KMS-11 (cell line): ENCODE results near the gene DIPK1B.
"Not testable (repeated sequence)": the region's sequence is repeated elsewhere in the genome, so short reads cannot be mapped to it uniquely, and the experiment has no call there.

Source experiments
- H2AFZ ChIP-seq: fragments of 200-600 bp; sonication (generic); 2 replicates; pipeline ENCODE4 v1.6.1; 2016; ENCODE audit warnings: antibody characterized with exemption, mixed run types, low read depth
- H3K27ac ChIP-seq: fragments of 200-600 bp; sonication (generic); 2 replicates; pipeline ENCODE4 v1.6.1; 2016; ENCODE audit warnings: mild to moderate bottlenecking, mixed run types
- H3K27me3 ChIP-seq: fragments of 200-600 bp; sonication (generic); 2 replicates; pipeline ENCODE4 v1.6.1; 2017; ENCODE audit warnings: mild to moderate bottlenecking, low read depth, mixed run types, moderate library complexity; ENCODE audit not compliant: insufficient read depth
- H3K36me3 ChIP-seq: fragments of 200-600 bp; sonication (generic); 2 replicates; pipeline ENCODE4 v1.6.1; 2017; ENCODE audit warnings: mild to moderate bottlenecking, mixed run types; ENCODE audit not compliant: insufficient read depth
- H3K4me1 ChIP-seq: fragments of 200-600 bp; sonication (generic); 2 replicates; pipeline ENCODE4 v1.6.1; 2016; ENCODE audit warnings: mild to moderate bottlenecking, low read depth, mixed run types; ENCODE audit not compliant: poor library complexity, severe bottlenecking
- H3K4me2 ChIP-seq: fragments of 200-600 bp; sonication (generic); 2 replicates; pipeline ENCODE4 v1.7.0; 2016; ENCODE audit warnings: mild to moderate bottlenecking, mixed run types
- H3K4me3 ChIP-seq: fragments of 200-600 bp; sonication (generic); IDR thresholded peaks from 2 replicates; pipeline ENCODE4 v1.6.1; 2017; ENCODE audit warnings: low read depth, low read length, mixed read lengths; ENCODE audit not compliant: insufficient read depth
- H3K79me2 ChIP-seq: fragments of 200-600 bp; sonication (generic); 2 replicates; pipeline ENCODE4 v1.6.1; 2016; ENCODE audit warnings: low read depth, mixed run types; ENCODE audit not compliant: insufficient read depth
- H3K9ac ChIP-seq: fragments of 200-600 bp; sonication (generic); 2 replicates; pipeline ENCODE4 v1.6.1; 2016; ENCODE audit warnings: mild to moderate bottlenecking, mixed run types
- H4K20me1 ChIP-seq: fragments of 200-600 bp; sonication (generic); 2 replicates; pipeline ENCODE4 v1.6.1; 2016; ENCODE audit warnings: mild to moderate bottlenecking, mixed run types; ENCODE audit not compliant: insufficient read depth
- TF ChIP-seq, protein P1 (sequence below): fragments of 200-600 bp; sonication (generic); conservative IDR thresholded peaks from 2 replicates; pipeline ENCODE4 v1.6.1; 2017; ENCODE audit warnings: low read depth, mild to moderate bottlenecking, antibody characterized with exemption, low read length, moderate library complexity, mixed read lengths

Gene DIPK1B

DNA sequence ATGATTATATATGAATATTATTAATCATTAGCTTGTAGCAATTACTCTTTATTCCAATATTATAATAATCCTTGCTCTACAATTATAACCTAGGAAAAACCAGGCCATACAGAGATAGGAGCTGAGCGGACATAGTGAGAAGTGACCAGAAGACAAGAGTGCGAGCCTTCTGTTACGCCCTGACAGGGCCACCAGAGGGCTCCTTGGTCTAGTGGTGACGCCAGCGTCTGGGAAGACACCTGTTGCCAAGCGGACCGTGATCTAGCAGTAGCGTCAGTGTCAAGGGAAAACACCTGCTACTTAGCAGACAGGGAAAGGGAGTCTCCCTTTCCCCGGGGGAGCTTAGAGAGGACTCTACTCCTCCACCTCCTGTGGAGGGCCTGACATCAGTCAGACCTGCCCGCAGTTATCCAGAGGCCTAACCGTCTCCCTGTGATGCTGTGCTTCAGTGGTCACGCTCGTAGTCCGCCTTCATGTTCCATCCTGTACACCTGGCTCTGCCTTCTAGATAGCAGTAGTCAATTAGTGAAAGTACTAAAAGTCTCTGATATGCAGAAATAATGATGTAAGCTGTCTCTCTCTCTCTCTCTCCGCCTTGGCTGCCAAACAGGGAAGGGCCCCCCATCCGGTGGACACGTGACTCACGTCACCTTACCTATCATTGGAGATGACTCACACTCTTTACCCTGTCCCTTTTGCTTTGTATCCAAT lies 54.2 kb downstream of the DIPK1B start:
- H2AFZ ChIP-seq, H3K79me2 ChIP-seq, H3K4me3 ChIP-seq, H3K36me3 ChIP-seq, H3K9ac ChIP-seq, H3K27ac ChIP-seq, H4K20me1 ChIP-seq: not testable (repeated sequence)
- H3K27me3 ChIP-seq, result peaks cover 26% of the 10 kb centered on the region
- peaks cover 49% of the 10 kb centered on the region for H3K4me1 ChIP-seq
- TF ChIP-seq, protein P1, sequence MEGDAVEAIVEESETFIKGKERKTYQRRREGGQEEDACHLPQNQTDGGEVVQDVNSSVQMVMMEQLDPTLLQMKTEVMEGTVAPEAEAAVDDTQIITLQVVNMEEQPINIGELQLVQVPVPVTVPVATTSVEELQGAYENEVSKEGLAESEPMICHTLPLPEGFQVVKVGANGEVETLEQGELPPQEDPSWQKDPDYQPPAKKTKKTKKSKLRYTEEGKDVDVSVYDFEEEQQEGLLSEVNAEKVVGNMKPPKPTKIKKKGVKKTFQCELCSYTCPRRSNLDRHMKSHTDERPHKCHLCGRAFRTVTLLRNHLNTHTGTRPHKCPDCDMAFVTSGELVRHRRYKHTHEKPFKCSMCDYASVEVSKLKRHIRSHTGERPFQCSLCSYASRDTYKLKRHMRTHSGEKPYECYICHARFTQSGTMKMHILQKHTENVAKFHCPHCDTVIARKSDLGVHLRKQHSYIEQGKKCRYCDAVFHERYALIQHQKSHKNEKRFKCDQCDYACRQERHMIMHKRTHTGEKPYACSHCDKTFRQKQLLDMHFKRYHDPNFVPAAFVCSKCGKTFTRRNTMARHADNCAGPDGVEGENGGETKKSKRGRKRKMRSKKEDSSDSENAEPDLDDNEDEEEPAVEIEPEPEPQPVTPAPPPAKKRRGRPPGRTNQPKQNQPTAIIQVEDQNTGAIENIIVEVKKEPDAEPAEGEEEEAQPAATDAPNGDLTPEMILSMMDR, result peak; percentile 47; the same call in 1 of the 2 replicates
- peak overlapping the region; percentile 73 for H3K4me2 ChIP-seq

DNA sequence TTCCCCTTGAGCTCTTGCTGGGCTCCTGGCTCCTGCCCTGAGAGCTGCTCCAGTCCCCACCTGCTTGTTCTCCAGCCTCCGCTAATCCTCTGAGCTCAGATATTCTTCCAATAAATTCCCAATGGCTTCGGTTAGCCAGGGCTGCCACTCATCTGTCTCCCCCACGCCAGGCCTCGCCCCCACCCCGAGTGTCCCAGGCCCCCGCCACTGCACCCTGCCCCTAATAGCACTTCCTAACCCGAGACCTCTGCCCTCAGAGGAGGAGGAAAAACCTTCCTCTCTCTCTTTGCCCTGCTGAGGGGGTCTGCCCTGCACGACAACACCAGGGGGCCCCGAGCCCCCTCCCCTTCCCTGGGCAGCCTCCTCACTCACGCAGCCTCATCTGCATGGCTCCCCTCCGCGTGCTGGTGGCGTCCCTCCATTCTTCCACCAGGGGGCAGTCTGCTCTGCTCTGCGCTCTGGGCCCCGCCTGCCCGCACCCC lies 57.4 kb downstream of the DIPK1B start:
- TF ChIP-seq, protein P1, result peak; percentile 53
- Histone ChIP-seq H3K4me2 (no peak overlapping the region), H3K27ac (no peak overlapping the region), H3K79me2 (no peaks in the 10 kb centered on the region), H3K4me1 (peaks cover 40% of the 10 kb centered on the region), H2AFZ (no peak overlapping the region), H3K4me3 (no peak overlapping the region), H3K36me3 (no peaks in the 10 kb centered on the region), H3K9ac (no peak overlapping the region), H3K27me3 (peaks cover 35% of the 10 kb centered on the region), H4K20me1 (no peaks in the 10 kb centered on the region)

DNA sequence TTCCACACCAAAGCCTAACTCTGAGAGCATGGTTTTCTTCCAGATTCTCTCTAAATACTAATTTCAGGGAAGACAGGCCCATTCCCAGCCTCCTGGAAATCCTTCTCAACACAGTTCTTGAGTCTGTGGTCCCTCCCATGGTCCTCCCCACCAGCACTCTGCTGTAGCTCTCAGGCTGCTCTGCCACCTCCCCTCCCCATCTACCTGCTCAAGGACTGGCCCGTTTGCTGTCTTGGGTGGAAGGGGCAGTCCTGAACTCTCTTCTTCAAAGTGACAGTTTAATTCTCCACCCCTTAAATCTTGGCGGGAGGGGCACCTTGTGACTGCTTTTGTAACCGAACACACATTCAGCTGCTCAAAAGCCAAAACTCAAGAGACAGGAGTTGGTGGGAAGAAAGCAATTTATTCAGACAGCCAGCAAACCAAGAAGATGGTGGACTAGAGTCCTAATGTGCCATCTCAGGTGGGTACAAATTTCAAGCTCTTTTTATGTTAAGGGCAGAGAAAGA lies 59.6 kb downstream of the DIPK1B start:
- Histone ChIP-seq H3K27me3 (peaks cover 44% of the 10 kb centered on the region), H3K9ac (no peak overlapping the region)

DNA sequence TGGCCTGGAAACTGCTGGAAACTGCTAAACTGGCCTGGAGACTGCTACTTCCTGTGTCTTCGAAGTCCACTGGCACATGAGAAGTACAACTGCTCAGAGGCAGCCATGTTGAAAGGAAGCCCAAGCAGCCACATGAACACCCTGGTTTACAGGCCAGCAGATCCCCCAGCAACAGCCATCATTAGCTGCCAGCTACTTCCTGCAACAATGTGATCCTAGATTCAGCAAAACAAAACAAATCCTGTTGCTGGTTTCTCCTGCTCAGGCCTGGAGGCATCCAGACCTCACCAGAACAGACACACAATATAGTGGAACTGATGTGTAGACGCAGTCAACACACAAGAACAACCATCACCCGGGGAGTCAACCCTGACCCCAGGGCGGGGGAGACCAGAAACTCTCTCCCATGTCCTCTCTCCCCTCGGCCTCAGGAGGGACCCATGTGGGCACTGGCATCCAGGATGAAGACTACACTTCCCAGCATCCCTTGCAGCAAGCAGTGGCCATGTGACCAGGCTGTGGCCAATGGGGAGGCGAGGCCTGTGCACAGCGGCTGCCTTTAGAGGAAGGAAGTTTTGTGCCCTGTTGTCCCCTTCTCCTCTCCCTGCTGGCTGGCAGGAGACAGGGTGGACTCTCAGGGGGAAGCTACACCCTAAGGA lies 61.1 kb downstream of the DIPK1B start:
- no peak overlapping the region for H3K4me3 ChIP-seq
- H3K27me3 ChIP-seq, result peaks cover 48% of the 10 kb centered on the region
- H3K9ac ChIP-seq, result no peak overlapping the region
- H3K36me3 ChIP-seq, result no peaks in the 10 kb centered on the region
- no peaks in the 10 kb centered on the region for H4K20me1 ChIP-seq
- peaks cover 11% of the 10 kb centered on the region for H3K4me1 ChIP-seq
- H3K4me2 ChIP-seq, result no peak overlapping the region
- no peaks in the 10 kb centered on the region for H3K79me2 ChIP-seq
- no peak overlapping the region for H2AFZ ChIP-seq
- TF ChIP-seq, protein P1, result no peak
- no peak overlapping the region for H3K27ac ChIP-seq

More for the DNA sequence above, 59.6 kb downstream of the DIPK1B start:
- no peaks in the 10 kb centered on the region for H3K79me2 ChIP-seq
- peaks cover 23% of the 10 kb centered on the region for H3K4me1 ChIP-seq
- H3K4me3 ChIP-seq, result no peak overlapping the region
- no peak overlapping the region for H3K4me2 ChIP-seq
- H3K36me3 ChIP-seq, result no peaks in the 10 kb centered on the region
- TF ChIP-seq, protein P1, result no peak
- no peak overlapping the region for H3K27ac ChIP-seq
- no peak overlapping the region for H2AFZ ChIP-seq
- no peaks in the 10 kb centered on the region for H4K20me1 ChIP-seq
